HG03039 (cell line): ENCODE measurements around the gene MANEAL.

Experiments
- ATAC-seq: cut with Tn5 transposase; IDR thresholded peaks from one replicate; pipeline ENCODE4 v1.9.1; 2021; ENCODE audit warnings: mild to moderate bottlenecking, moderate library complexity; ENCODE audit not compliant: unreplicated experiment

Gene MANEAL

GRCh38 chr1:37782491-37782890, 11.2 kb upstream of the MANEAL start:
- no peak for ATAC-seq

GRCh38 chr1:37792943-37793686, 532 bp upstream of the MANEAL start:
- ATAC-seq, result no peak

- no peak for ATAC-seq
These were observed 1.0 kb downstream of the MANEAL start for GRCh38 chr1:37794372-37795339.

- no peak for ATAC-seq
These were observed 1.9 kb downstream of the MANEAL start for GRCh38 chr1:37795340-37796125.

- no peak for ATAC-seq
These were observed 4.2 kb downstream of the MANEAL start for GRCh38 chr1:37797750-37798345.

GRCh38 chr1:37802439-37802838, 8.8 kb downstream of the MANEAL start:
- ATAC-seq, result no peak

GRCh38 chr1:37807220-37807554, 13.5 kb downstream of the MANEAL start:
- ATAC-seq, result no peak

GRCh38 chr1:37807555-37808368, 14.1 kb downstream of the MANEAL start, which contains the start of the genes C1orf122 and YRDC:
Gene C1orf122, plus strand, starts transcription at chr1:37807790. Its CDS starts 615 bp downstream, at chr1:37808405.
Gene YRDC, minus strand, starts transcription at chr1:37808208. Its CDS starts 28 bp downstream, at chr1:37808180.
- ATAC-seq, result peak; percentile 86

- ATAC-seq, result peak; percentile 37
These were observed 15.0 kb downstream of the MANEAL start for GRCh38 chr1:37808369-37809319.

GRCh38 chr1:37809942-37810341, 16.3 kb downstream of the MANEAL start:
- no peak for ATAC-seq

GRCh38 chr1:37811027-37811655, 17.5 kb downstream of the MANEAL start:
- ATAC-seq, result no peak

- ATAC-seq, result no peak
These were observed 20.0 kb downstream of the MANEAL start for GRCh38 chr1:37813529-37814145.

- ATAC-seq, result no peak
These were observed 20.6 kb downstream of the MANEAL start for GRCh38 chr1:37814252-37814651.

GRCh38 chr1:37817481-37817880, 23.8 kb downstream of the MANEAL start:
- no peak for ATAC-seq

GRCh38 chr1:37821481-37821880, 27.8 kb downstream of the MANEAL start:
- ATAC-seq, result no peak

- no peak for ATAC-seq
These were observed 29.5 kb downstream of the MANEAL start for GRCh38 chr1:37822906-37823815.

- no peak for ATAC-seq
These were observed 30.4 kb downstream of the MANEAL start for GRCh38 chr1:37824001-37824400.
